ENCODE results near the gene CCN6. TPM values are rescaled to one million over a fixed set of nuclear protein-coding genes. Genes with fewer than 3 reads are reported as not detected.
A peak's percentile ranks its signal among the peaks of the same experiment; 100 is the strongest.

Gene CCN6
- total RNA-seq, 4 donors from 2014 or later = 0.56 TPM; not detected in 3

GRCh38 chr6:112062966-112063365, 9.1 kb downstream of the CCN6 start:
- ATAC-seq (ENCODE audit: low FRiP score) = no peak
- TF ChIP-seq CTCF (IDR thresholded peaks at IDR 0.05) = no peak
- no peak for DNase-seq (ENCODE audit: low spot score)

GRCh38 chr6:112065426-112065986, 11.6 kb downstream of the CCN6 start:
- TF ChIP-seq CTCF (IDR thresholded peaks at IDR 0.05) = no peak
- ATAC-seq (ENCODE audit: low FRiP score) (no peak), DNase-seq (ENCODE audit: low spot score) (no peak)

DNA sequence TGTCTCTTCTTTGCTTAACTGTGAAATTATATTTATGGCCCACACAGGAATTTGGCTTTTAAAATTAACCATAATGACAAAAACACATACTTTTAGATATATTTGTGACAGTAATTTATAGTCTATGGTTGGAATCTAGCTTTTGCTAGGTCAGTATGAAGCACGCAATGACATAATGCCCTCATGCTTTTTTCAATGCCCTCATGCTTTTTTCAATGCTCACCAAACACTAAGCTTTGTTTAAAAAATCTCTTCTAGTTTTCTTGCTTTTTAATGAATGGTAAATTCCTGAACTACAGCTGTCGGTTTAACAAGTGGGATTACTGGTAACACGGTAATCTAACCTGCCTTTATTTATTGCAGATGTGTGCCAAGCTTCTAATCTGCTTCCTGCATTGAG, 12.7 kb downstream of the CCN6 start:
- ATAC-seq (ENCODE audit: low FRiP score) (no peak), DNase-seq (ENCODE audit: low spot score) (no peak)
- TF ChIP-seq CTCF (IDR thresholded peaks at IDR 0.05) = no peak

- ATAC-seq (ENCODE audit: low FRiP score) (no peak), DNase-seq (ENCODE audit: low spot score) (no peak)
- TF ChIP-seq CTCF (IDR thresholded peaks at IDR 0.05) = no peak
Observed at GRCh38 chr6:112081569-112081968, 27.7 kb downstream of the CCN6 start.

DNA sequence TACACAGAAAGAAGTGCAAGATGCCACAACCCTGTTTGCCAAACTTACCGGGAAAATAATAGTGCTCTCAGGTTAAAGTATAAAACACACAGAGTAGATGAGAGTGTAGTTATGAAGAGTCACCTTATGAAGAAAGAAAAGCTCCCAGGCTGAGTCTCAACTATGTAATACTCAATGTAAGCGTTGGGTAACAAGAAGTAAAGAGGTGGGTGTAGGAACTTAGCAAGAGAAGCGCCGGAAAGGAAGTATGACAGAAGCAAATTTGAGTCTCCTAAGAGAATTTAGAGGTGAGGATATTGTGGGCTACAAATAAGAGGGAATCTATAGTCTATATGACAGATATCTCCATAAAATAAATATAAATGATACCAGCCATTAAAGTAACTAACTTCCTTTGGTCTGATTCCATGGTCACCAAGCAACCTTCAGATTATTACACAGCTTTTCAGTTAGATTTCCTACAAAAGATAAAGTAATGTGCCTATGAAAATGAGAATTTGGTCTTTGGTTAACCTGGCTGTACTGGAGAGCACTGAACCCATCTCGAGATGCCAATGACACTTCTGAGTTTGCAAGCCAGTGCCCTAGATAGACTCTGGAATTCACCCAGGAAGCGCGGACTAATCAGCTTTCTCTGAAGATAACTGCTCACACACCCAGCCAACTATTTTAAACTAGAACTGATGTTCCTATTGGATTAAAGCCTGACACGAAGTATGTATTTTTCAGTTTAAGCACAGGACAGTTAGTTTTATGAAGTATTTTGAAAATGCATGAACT, 31.6 kb downstream of the CCN6 start:
- DNase-seq (ENCODE audit: low spot score) = no peak
- TF ChIP-seq CTCF (IDR thresholded peaks at IDR 0.05) = no peak
- ATAC-seq (ENCODE audit: low FRiP score) = no peak

DNA sequence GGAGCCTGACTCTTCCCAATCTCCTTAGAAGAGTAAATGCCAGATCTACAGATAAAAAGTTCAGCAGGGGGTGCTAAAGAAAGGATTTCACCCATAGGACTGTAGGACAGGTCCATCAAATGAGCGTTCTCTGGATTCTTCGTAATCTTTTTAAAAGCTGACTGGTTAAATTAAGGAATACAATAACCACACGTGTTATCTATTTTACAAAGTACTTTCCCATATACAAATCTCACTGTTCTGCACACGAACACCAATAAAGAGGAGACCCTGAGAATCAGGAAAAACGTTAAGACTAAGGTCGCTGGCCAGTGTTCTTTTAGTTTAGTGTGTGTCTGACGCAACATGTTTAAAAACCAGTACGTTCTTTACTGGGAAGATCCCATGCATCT, 32.8 kb downstream of the CCN6 start:
- ATAC-seq (ENCODE audit: low FRiP score) (peak; percentile 38), DNase-seq (ENCODE audit: low spot score) (no peak)
- no peak for TF ChIP-seq CTCF (IDR thresholded peaks at IDR 0.05)

All from omental fat pad (tissue), 4 donors.